Stimulated activated CD8-positive, alpha-beta memory T cell treated with anti-CD3 and anti-CD28 coated beads, Interleukin-7, amount 100 ng/mL, for 4 hours (primary cell): ENCODE data around the gene CASZ1.

Source experiments
- DNase-seq, 2 donors: peaks; one replicate each; pipeline ENCODE4 v3.0.0-alpha.2; 2020; ENCODE audit warnings: low read depth in 2 of 2

Gene CASZ1

DNA sequence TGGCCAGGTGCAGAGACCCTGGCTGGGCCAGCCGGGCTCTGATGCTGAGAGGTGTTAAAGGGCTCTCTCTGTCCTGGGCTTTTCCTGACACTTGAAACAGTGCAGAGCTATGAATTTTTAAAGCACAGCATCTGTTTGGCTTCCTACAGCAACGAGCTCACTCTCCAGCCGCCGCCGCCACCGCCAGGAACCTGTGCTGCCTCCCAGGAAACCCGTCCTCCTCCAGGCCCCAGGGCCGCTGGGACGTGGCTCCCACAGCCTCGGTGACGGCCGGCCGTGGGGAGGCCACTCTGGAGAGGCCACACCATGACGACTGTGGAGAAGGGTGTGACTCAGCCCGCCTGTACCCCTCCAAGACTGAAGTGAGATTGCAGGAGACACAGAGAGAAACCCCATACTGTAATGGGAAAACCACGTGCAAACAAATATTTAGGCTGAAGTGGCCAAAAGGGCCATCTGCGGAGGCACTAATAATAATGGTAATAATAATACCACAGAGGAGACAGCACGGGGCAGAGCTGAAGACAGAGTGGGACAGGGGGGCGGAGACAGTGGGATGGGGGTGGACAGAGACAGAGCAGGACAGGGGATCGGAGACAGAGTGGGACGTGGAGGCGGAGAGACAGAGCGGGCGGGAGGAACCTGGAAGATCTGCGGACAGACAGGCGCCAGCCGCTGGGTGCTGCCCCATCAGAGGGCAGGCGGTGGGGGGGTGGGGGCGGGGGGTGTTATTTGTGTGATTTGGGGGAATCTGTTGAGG, 139.2 kb downstream of the CASZ1 start:
- DNase-seq, result no peak

DNA sequence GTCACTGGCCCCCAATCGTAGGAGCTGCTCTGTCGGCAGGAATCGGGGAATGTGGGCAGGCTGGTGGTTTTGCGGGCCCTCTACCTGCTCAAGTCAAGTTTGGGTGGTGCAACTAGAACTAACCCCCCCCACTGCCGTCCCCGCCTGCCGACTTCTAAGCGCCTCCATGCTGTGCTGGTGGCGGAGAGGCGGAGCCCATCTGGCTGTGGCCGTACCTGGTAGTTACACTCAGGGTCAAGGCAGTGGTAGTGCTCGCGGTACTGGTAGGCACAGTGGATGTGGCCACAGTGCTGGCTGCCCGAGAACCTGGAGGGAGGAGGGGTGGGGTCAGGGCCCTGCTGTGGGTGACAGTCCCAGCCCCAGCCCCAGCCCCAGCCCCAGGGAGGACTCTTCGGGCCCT, 140.0 kb downstream of the CASZ1 start:
- DNase-seq, result no peak

DNA sequence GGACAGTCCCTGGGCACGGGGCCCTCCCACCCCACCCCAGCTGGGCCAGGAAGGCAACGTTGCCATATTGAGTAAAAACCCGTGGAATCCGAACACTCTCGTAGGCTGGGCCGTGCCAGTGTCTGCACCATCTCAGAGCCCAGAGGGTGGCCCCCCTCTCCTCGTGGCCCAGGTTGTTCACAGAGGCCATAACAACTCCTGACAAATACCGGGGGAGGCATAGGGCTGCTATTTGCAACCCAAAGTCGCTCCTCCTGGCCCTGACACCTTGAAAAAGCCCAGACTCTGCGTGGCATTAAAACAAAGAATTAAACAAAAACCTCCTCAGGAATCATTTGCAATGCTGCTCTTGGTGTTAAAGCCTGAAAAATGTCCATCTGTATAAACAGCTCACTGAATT, 141.4 kb downstream of the CASZ1 start:
- no peak for DNase-seq

DNA sequence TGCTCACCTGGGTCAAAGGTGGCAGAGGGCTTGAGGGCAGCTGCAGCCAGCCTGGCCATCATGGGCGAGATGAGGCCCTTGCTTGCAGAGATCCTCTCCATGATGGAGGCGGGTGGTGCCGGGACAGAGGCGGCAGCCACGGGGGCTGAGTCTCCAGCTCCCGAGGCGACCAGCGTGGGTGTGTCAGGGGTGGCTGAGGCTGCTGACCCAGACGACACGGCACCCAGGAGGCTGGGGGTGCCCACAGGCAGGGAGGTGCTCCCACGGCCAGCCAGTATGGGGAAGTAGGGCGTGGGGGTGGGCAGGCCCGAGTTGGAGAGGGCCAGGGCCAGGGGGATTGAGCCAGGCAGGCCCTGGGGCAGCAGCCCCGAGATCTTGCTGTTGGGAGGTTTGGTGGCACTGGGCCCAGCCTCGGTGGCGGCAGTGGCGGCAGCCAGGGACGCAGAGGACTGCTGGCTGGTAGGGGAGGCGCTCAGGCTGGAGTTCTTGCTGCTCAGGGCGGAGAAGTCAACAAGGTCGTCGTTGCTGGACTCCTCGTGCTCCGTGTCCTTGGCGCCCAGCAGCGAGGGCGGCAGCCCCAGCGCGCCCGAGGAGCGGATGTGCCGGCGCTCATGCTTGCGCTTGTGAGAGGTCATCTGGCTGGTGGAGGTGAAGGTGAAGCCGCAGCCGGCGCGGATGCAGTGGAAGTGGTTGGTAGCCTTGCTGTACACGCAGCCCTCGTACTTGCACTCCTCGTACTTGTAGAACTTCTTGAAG, 142.9 kb downstream of the CASZ1 start:
- DNase-seq, result no peak

DNA sequence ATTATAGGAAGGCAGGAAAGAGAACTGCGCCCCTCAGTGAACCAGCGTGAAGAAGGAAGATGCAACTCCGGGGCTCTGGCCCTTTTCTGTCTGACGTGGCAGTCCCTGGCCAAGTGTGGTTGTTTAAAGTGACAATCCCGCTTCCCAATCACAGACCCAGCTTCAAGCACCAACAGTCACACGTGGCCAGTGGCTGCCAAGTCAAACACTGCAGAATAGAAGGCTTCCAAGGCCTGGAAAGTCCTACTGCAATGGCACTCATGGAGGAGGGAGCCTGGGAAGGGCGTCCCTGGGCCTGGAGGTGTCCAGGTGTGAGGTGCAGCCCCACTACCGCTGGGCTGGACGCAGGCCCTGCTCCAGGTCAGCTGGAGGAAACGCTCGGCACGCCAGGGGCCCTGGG, 143.8 kb downstream of the CASZ1 start:
- DNase-seq, result no peak

DNA sequence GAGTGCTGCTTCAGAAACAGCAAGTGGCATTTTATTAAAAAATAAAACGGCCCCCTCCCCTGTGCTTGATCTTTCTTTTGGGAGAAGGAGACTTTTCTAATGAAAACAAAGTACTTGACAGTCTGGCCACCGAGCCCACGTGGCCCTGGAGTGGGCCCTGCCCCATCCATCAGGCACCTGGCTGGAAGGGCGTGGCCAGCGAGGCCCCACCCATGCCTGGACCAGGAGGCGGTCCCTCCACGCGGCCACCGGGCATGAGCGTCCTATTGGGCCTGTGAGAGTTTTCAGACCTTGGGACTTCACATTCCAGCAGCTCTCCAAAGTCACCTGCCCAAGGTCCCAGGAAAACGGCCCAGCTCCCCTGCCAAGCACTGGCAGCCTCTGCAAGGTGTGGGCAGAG, 144.7 kb downstream of the CASZ1 start:
- DNase-seq, result no peak

DNA sequence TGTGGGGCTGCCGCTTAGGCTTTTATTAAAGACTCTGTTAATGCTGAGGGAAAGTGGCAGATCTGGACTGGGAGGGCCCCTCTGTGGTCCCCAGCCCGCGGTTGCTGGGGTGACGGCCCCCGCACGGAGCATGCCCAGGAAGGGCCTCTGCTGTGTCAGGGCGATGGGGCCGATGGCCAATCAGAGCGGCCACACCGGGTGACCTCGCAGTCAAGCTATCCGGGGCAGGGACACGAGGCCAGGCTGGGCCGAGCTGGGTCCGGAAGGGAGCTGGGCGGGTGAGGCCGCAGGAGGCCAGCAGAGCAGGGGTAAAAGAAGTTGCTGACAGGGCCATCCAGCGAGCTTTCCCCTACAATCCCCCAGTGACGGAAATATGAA, 145.1 kb downstream of the CASZ1 start:
- DNase-seq, result no peak

DNA sequence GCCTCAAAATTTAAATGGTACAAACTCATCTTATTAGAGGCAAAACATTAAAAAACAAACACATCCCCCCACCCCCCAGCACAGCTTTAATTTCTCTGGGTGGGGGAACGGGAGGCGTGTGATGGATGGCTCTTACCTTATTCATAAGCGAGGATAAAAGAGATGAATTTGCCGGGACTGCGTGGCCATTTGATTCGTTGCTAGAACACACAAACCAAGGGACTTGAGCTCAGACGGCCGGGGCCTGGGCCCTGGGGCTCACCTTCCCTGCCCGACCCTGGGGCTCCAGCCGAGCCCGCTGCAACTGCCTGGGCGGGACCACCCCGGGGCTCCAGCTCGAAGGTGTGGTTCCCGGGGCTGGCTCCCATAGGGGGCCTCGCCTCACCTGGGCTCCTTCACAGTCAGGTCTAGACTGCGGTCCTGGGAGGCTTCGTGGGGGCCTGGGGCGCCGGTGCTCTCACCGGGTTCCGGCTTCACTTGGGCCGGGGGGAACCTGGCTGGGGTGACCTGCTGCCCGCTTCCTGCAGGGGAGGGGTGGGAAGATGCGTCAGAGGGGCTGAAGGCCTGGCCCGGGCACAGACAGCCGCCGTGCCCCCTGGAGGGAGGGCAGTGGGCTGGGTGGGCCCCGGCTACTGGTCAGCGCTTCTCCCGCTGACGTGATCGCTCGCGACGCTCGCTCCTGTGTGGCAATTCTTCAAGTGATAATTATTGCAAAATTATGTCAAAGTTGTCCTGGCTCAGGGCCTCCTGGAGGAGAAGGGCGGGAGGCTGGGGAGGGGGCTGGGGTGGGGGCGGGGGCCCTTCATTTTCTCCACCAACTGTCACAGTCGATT, 145.7 kb downstream of the CASZ1 start:
- DNase-seq, result no peak

DNA sequence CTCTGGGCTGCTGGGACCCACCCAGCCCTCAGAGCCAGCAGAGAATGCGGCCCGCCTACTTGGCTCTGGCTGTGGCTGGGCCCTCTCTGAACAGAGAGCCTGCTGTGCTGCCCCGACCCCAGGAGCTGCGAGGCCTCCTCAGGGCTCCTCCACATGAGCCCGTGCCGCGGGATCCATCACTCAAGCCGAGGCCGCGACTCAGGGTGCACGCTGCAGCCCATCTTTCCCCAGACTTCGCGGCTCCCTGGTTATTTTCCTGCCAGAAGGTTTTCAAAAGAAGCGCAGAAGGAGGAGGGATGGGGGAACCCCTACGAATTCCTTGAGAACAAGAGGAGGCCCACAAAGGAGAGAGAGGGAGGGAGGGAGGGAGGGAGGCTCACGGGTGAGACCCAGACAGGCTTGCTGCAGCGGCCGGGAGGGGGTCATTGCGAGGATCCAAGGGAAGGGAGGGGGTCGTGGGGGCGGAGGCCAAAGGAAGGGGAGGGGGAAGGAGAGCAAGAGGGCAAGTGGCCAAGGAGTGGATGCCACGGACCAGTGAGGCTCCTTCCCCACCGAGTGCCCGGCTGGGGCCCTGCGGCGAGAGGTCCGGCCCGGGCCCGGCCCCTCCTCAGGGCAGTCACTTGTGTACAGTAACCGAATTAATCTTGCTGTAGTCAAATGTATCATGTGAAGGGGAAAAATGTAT, 146.8 kb downstream of the CASZ1 start:
- no peak for DNase-seq

DNA sequence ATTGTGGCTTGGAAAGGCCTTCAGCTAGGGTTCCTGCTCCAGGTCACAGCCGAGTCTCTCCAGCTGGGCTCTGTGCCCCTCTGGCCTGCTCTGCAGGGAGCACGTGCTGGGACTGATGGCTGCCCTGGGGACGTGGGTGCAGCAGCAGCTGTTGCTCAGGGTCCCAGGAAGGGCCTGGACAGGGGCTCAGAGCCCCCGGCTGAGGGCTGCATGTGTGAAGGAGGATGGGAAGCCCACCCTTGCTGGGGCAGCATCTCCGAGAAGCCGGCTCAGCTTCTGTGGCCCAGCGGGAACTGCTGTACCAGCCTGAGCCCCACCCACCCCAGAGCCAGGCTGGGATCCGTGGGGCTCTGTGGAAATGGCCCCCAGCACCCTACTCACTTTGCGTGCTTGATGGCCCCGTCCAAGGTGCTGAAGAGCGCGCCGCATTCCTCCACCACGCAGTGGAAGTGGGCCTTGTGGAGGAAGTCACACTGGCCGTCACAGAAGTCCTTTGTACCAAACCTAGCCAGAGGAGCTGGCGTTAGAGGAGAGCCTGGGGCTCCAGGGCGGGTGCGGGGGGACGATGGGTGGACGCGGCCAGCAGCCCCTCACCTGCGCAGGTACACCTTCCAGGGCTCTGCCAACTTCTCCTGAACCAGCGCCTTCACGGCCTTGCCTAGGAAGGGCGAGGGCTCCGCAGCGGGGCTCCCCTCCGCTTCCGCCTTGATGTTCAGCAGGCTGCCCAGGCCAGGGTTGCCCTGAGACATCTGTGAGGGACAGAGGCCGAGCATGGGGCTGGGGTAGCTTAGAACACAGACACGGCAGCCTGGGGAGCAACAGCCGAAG, 147.5 kb downstream of the CASZ1 start:
- no peak for DNase-seq

DNA sequence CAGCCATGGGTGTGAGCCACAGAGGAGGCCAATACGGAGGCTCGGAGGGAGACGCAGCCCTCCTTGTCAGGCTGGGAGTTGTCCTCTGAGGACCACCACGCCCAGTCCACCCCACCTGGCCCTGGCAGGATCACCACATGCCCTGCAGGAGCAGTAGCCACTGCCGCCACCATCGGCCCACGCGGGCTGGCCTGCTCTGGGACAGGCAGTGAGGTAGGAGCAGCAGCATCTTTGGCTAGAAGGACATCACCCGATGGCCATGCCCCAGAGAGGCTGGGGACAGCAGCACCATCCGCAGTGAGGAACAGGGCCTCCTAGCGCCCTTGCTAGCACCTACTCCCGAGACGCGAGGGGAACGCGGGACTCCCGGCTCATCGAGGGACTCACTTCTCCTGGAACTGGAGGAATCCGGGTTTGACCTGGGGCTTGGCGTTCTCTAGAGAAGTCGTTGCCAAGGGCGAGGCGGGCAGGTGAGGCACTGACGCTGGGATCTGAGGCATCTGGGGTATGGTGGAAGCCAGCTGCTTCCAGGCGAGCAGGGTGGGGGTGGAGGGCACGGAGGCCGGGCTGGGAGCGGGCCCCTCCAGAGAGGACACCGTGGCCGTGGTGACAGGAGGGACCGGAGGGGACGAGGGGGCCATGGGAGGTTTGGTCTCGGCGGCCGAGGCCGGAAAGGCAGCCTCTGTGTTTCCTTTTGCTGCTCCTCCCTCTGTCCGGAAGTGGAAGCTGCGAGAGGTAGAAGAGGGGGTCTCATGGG, 148.9 kb downstream of the CASZ1 start:
- no peak for DNase-seq

DNA sequence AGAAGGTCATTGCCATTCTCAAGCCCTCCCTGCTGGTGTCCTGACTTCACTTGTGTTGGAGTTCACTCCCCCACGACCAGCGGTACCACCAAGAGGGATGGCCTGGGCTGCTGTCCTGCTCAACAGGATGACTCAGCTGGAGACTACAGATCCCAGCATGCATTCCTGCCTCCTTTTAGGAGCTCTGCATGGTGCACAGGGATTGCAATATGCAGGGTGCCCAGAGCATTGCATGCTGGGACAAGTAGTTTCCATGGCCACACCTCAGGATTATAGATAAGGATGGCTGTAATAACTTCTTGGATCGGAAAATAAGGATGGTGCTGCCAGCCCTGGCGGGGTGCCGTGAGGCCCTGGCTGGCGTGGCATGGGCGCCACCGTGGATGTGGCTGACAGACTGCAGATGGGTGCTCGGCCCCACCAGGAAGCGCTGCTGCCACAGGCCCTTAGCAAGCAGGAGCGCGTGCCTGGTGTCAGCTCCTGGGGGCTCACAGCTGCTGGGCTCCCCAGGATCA, 150.0 kb downstream of the CASZ1 start:
- no peak for DNase-seq

DNA sequence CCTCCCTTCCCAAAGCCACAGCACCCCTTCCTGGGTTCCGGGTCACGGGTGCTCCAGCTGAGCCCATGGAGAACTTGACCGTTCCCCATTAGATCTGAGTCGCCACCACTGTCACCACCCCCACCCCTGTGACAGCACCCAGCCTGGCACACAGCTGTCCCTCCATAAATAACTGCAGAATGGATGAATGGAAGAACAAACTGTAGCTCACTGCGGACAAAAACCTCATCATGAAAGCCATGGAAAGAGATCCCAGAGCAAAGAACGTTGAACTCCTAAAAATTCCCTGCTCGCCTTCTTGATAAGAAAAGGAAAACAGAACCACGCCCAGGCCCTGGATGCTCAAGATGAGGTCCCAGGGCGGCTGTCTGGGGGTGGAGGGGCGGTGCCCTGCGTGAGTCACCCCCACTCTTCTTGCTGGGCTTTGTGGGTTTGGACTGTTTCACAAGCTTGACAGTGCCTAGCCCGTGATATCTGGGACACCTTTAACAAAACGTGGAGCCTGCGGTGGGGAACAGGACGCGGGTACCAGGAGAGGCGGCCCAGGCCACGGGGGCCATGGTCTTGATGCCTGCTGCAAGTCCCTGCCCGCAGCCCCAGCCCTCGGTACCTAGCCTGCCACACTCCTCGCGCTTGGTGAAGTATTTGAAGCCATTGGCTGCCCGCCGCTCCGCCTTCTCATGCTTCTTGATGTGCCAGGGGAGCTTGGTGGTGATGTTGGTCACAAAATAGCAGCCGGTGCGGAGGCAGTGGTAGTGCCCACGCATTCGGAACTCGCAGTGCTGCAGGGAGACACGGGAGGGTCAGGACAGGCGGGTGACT, 151.9 kb downstream of the CASZ1 start:
- DNase-seq, result no peak

DNA sequence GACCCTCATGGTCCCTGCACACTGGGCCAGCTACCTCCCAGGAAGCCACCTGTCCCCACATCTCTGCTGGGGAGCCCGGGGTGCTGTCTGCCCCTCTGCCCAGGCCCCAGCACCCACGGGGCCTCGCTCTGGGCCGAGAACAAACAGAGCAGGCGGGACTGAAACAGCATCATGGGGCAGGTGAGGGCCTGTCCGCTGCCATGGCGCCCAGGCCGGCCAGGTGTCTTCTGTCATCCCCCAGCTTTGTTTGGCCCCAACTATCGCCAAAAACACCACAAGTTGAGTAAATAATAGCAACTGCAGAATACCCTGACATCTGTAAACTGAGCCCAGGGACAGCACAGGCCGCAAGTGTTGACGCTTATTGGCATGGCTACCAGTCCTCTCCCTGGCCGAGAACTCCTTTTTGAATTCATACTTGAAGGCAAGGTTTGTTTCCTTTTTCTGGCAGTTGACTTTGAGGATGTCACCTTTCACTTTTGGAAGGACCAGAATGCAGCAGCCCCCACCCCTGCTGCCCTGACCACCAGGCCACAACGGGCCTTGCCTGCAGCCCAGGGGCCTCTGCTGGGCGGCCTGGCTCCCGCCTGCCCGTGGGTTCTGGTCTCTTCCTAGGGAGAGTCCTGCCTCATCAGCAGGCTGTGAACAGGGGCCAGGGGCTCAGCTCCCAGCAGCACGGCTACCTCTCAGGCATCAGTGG, 152.7 kb downstream of the CASZ1 start:
- no peak for DNase-seq

DNA sequence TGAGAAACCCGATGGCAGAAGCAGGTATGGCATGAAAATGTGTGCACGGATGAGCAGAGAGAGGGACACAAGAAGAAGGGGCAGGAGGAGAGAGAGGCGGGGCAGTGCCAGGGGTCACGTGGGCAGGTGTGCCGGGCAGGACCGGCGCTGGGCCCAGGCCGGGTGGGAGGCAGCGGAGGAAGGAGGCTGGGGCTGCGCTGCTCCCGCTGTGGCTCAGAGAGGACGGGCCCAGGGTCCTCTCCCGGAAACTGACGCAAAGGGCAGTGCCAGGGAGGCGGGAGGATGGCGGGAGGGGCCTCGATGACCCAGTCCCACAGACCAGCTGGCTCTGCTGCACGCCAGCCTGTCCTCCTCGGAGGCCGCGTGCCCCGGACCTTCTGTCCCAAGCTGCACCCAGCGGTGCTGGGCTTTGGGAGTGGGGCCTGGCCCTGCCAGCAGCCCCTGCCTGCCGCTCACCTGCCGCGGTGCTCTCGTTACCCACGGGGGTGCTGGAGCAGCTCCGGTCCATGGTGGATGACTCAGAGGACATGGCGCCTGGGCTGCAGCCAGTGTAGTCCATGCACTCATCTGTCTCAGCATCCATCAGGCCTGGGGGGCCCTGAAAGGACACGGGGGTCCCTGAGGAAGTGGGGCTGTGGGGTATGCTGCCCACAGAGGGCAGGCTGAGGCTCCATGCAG, 153.9 kb downstream of the CASZ1 start:
- DNase-seq, result no peak

DNA sequence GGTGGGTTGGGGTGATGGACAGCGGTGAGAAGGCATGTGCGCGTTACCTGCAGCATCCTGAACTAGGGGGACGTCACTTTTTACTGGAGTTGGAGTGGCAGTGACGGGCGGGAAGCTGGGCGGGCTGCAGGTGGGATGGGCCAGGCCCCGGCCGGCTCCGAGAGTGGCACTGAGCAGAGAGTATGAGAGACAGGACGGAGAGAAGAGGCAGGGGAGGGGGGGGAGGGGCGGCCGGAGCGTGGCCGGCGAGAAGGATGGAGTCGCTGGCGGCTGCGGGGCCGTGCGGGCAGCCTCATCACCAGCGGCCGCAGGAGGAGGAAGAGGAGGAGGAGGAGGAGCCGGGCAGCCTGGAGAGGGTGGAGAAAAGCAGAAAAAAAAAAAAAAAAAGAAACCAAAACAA, 154.5 kb downstream of the CASZ1 start:
- DNase-seq, result no peak

DNA sequence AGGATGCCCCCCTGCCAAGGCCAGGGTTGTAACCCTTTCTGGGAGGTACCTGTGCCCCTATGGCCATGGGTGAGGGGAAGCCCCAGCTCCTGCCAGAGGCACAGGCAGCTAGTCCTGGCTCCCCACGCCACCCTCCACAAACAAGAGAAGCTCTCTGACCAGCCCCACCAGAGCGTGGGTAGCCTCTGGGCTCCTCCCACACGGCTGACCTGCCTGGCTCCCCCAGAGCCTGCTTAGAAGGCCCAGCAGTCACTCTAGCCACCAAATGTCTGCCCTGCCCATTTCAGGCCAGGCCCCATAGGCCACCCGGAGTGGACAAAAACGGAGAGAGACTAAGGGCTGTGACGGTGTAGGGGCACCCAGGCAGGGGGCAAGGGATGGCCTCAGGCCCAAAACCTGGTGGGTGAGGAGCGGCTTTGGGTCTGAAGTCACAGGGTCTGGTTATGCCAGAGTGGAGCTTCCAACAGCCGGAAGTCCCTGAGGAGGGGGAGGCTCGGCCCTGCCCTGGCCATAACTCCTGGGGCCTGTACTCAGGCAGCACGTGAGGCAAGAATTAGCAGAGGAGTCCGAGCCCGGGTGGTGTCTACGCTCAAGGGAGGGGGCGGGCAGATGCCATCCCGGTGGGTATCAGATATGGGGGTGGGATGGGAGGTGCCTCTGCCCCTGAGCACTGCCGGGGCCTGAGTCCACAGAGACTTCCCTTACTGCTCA, 155.4 kb downstream of the CASZ1 start:
- no peak for DNase-seq
